Prostate gland (tissue), 2 donors: ENCODE measurements around the gene DTX3L. TPM values are rescaled to one million over a fixed set of nuclear protein-coding genes. Genes with fewer than 3 reads are reported as not detected.

ENCODE experiments used
- DNase-seq: peaks from one replicate; pipeline ENCODE4 v3.0.0-alpha.2; 2019; ENCODE audit warnings: low spot score
- H3K27ac ChIP-seq, 2 donors: fragments of 200-600 bp; sonication (generic); 2 replicates each; pipeline ENCODE4 v1.5.1; 2017 to 2019
- H3K27me3 ChIP-seq: fragments of 200-600 bp; sonication (generic); replicated peaks from 2 replicates; pipeline ENCODE4 v1.5.1; 2019; ENCODE audit not compliant: insufficient read depth
- H3K36me3 ChIP-seq, 2 donors: fragments of 200-600 bp; sonication (generic); 1 replicate in 1 of 2; 2 replicates in 1 of 2; pipeline versions ENCODE4 v1.5.1 to v1.8.1; 2017 to 2019
- H3K4me1 ChIP-seq: fragments of 200-600 bp; sonication (generic); replicated peaks from 2 replicates; pipeline ENCODE4 v1.5.1; 2019
- H3K4me3 ChIP-seq, 2 donors: fragments of 200-600 bp; sonication (generic); 2 replicates each; pipeline ENCODE4 v1.5.1; 2017 to 2019
- H3K9me3 ChIP-seq: fragments of 200-600 bp; sonication (generic); 2 replicates; pipeline ENCODE4 v1.5.1; 2017
- CTCF ChIP-seq, 4 experiments: fragments of 200-600 bp in 2 of 4; fragments of 450-650 bp in 2 of 4; sonication (generic) in 2 of 4; IDR thresholded peaks; 1 replicate in 3 of 4; 2 replicates in 1 of 4; pipeline ENCODE4 v1.5.1; 2016 to 2019; ENCODE audit warnings: antibody characterized with exemption in 4 of 4, mild to moderate bottlenecking in 2 of 4, moderate library complexity in 2 of 4
- POLR2A ChIP-seq: fragments of 450-650 bp; IDR thresholded peaks from one replicate; pipeline ENCODE4 v1.6.1; 2016; ENCODE audit warnings: antibody characterized with exemption, mild to moderate bottlenecking
- POLR2AphosphoS5 ChIP-seq: sonication (generic); formaldehyde crosslinking; IDR thresholded peaks from one replicate; pipeline ENCODE4 v1.6.1; 2017; ENCODE audit warnings: antibody characterized with exemption
- WGBS: methylation state at CpG from one replicate; pipeline ENCODE4 v1.1.5; 2018; 5-methylcytosine and 5-hydroxymethylcytosine counted together
- intact Hi-C: fragments of 100-400 bp; cut with DNase I; formaldehyde crosslinking; loops from one replicate; pipeline ENCODE4 v1.14.2; 2022
- total RNA-seq, 2 donors: library from RNA; depleted of rRNA; stranded (reverse); fragments of >200 nt; gene quantifications; one replicate each; pipeline ENCODE4 v1.1.0, GENCODE V29; 2016

Gene DTX3L
- total RNA-seq, 2 donors from 2014 or later, result 22.8 to 46.3 TPM

- H3K36me3 ChIP-seq, result no peaks in the 10 kb centered on the region
- no peak overlapping the region for H3K27ac ChIP-seq
- H3K4me1 ChIP-seq, result no peaks in the 10 kb centered on the region
- DNase-seq, result no peak
- H3K4me3 ChIP-seq, result no peak overlapping the region
- no peaks in the 10 kb centered on the region for H3K9me3 ChIP-seq
- TF ChIP-seq POLR2A (no peak), POLR2AphosphoS5 (no peak), CTCF (IDR thresholded peaks at IDR 0.05) (no peak)
- intact Hi-C loops, result no loop called here
- no peaks in the 10 kb centered on the region for H3K27me3 ChIP-seq
Measured at GRCh38 chr3:122586773-122587485, 22.8 kb downstream of the DTX3L start.

- no peaks in the 10 kb centered on the region for H3K9me3 ChIP-seq
- TF ChIP-seq CTCF (IDR thresholded peaks at IDR 0.05) (no peak), POLR2A (no peak), POLR2AphosphoS5 (no peak)
- H3K27me3 ChIP-seq, result no peaks in the 10 kb centered on the region
- H3K36me3 ChIP-seq, result no peaks in the 10 kb centered on the region
- no peaks in the 10 kb centered on the region for H3K4me1 ChIP-seq
- 48% methylated on average over 1 of the region's 2 CpGs for WGBS
- no peak overlapping the region for H3K4me3 ChIP-seq
- DNase-seq, result no peak
- H3K27ac ChIP-seq, result no peak overlapping the region
- intact Hi-C loops, result no loop called here
Measured at GRCh38 chr3:122587572-122587971, 23.4 kb downstream of the DTX3L start.

- intact Hi-C loops, result no loop called here
- no peak for TF ChIP-seq POLR2AphosphoS5
- no peak for TF ChIP-seq CTCF (IDR thresholded peaks at IDR 0.05)
- no peak for TF ChIP-seq POLR2A
- Histone ChIP-seq H3K9me3 (no peaks in the 10 kb centered on the region), H3K4me3 (no peak overlapping the region), H3K27me3 (no peaks in the 10 kb centered on the region), H3K27ac (no peak overlapping the region), H3K36me3 (no peaks in the 10 kb centered on the region), H3K4me1 (no peaks in the 10 kb centered on the region)
- DNase-seq, result no peak
- WGBS, result 71% methylated on average over 5 of the region's 5 CpGs
Measured at GRCh38 chr3:122589297-122589696, 25.2 kb downstream of the DTX3L start.

GRCh38 chr3:122590610-122591009 lies 26.5 kb downstream of the DTX3L start:
- no peaks in the 10 kb centered on the region for H3K4me1 ChIP-seq
- no peak for DNase-seq
- no peaks in the 10 kb centered on the region for H3K9me3 ChIP-seq
- WGBS, result 97% methylated on average over 2 of the region's 2 CpGs
- intact Hi-C loops, result no loop called here
- TF ChIP-seq CTCF (IDR thresholded peaks at IDR 0.05) (no peak), POLR2A (no peak), POLR2AphosphoS5 (no peak)
- no peak overlapping the region for H3K27ac ChIP-seq
- no peaks in the 10 kb centered on the region for H3K36me3 ChIP-seq
- H3K27me3 ChIP-seq, result no peaks in the 10 kb centered on the region
- no peak overlapping the region for H3K4me3 ChIP-seq

- DNase-seq, result no peak
- Histone ChIP-seq H3K27me3 (no peaks in the 10 kb centered on the region), H3K9me3 (no peaks in the 10 kb centered on the region), H3K36me3 (no peaks in the 10 kb centered on the region), H3K4me3 (no peak overlapping the region), H3K27ac (no peak overlapping the region), H3K4me1 (no peaks in the 10 kb centered on the region)
- TF ChIP-seq POLR2AphosphoS5 (no peak), CTCF (IDR thresholded peaks at IDR 0.05) (no peak), POLR2A (no peak)
- intact Hi-C loops, result no loop called here
Measured at GRCh38 chr3:122594025-122594424, 29.9 kb downstream of the DTX3L start.
